HG02852 (cell line): Measurements from ENCODE around the gene CCDC192.
"Not testable (repeated sequence)": the region's sequence is repeated elsewhere in the genome, so short reads cannot be mapped to it uniquely, and the experiment has no call there.

ENCODE experiments used
- ATAC-seq: cut with Tn5 transposase; IDR thresholded peaks from one replicate; pipeline ENCODE4 v1.9.1; 2021; ENCODE audit warnings: mild to moderate bottlenecking, moderate library complexity; ENCODE audit not compliant: unreplicated experiment

CCDC192 gene

GRCh38 chr5:127758766-127759283, 55.6 kb downstream of the CCDC192 start:
- ATAC-seq = no peak

DNA sequence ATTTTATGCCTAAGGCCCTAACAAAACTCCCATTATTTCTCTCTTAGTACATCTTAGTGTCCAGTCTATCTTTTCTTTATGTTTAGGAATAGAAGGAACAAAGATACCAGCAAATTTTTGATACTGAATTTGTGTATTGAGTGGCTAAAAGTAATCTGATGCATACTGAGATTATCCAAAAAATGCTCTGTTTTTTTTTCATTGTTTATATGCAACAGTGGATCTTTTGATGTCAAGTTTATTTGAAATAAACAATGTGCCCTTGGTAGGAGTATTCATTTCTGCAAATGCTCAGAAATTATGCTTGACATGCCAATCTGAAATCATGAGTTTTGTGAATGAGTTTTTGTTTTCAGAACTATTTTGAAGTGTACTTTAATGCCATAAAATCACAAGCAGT, 58.7 kb downstream of the CCDC192 start:
- no peak for ATAC-seq

- ATAC-seq = no peak
These were observed 59.2 kb downstream of the CCDC192 start for GRCh38 chr5:127762412-127762811.

- ATAC-seq = no peak
These were observed 63.6 kb downstream of the CCDC192 start for GRCh38 chr5:127766676-127767335.

- ATAC-seq = no peak
These were observed 66.2 kb downstream of the CCDC192 start for GRCh38 chr5:127769386-127769785.

DNA sequence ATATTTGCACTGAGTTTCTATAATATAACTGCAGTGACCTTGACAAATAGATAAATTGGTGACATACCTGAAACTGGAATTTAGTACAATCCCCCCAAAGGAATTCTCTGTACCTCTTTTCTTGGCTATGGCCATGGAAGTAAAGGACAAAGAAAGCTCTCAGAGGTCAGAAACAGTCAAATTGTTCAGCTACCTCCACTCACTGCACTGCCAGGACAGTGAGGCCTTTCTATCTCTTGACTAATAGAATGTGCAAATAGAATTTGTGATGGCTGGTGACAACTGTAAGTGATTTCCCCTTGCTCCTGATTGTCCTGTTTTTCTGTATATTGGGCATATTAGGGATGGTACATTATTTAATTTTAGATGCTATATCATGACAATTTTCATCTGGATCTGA, 67.1 kb downstream of the CCDC192 start:
- ATAC-seq = no peak

- no peak for ATAC-seq
These were observed 69.3 kb downstream of the CCDC192 start for GRCh38 chr5:127772531-127772930.

- ATAC-seq = no peak
These were observed 71.0 kb downstream of the CCDC192 start for GRCh38 chr5:127774221-127774620.

DNA sequence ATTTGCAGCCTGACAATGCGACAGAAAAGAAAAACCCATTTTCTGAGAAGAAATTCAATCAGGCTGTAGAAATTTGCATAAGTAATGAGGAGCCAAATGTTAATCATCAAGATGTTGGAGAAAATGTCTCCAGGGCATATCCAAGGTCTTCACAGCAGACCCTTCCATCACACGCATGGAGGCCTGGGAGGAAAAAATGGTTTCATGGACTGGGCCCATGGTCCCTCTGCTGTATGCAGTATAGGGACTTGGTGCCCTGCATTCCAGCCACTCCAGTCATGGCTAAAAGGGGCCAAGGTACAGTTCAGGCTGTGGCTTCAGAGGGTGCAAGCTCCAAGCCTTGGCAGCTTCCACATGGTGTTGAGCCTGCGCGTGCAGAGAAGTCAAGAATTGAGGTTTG, 73.3 kb downstream of the CCDC192 start:
- ATAC-seq = no peak

DNA sequence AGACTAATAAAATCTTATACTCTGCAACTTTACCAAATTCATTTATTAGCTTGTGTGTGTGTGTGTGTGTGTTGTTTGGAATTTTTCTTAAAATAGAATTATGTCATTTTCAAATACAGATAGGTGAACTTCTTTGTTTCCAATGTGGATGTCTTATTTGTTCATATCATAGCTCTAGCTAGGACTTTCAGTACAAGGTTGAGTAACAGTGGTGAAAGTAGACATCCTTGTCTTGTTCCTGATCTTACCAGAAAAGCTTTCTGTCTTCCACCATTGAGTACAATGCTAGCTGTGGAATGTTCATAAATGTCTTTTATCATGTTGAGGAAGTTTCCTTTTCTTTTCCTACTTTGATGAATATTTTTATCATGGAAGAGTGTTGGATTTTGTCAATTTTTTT, 74.8 kb downstream of the CCDC192 start:
- ATAC-seq = no peak

DNA sequence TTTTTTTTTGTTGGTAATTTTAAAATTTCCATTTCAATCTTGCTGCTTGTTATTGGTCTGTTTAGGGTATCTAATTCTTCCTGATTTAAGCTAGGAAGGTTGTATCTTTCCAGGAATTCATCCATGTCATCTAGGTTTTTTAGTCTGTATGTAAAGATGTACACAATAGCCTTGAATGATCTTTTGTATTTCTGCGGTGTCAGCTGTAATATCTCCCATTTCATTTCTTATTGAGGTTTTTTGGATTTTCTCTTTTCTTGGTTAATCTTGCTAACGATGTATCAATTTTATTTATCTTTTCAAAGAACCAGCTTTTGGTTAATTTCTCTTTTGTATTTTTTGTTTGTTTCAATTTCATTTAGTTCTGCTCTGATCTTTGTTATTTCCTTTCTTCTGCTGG, 79.3 kb downstream of the CCDC192 start:
- not testable (repeated sequence) for ATAC-seq

- ATAC-seq = peak; percentile 73
These were observed 82.1 kb downstream of the CCDC192 start for GRCh38 chr5:127785098-127785927.

DNA sequence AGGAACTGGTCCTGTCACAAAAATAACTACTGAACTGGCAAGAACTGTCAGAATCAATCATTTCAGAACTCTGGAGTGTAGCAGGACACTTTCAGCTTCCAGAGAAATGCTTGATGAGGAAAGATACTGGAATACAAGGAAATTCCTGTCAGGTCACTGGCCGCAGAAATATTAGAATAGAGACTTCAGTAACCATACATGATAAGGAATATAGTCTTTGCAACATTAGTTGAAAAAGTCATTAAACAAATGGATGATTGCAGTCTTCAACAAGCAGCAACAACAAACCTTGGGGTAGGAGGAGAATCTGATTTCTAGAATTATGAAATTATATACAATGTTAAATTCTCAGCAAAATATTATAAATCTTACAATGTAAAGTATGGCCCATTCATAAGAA, 88.2 kb downstream of the CCDC192 start:
- ATAC-seq = no peak

- not testable (repeated sequence) for ATAC-seq
These were observed 88.7 kb downstream of the CCDC192 start for GRCh38 chr5:127791908-127792307.

DNA sequence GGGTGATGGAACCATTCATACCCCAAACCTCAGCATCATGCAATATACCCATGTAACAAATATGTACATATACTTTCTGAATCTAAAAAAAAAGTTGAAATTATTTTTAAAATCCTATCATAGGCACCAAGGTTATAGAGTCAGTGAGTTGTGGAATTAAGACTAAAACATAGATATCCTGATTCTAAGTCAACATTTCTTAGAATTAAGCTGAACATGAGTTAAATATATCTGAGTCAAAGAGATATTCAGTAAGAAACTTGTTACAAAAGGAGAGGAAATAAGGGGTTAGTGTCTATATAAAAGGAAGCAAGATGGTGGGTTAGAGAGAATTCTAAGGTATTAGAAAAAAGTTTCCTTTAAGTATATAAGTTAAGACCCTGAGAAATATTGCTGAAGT, 89.9 kb downstream of the CCDC192 start:
- ATAC-seq = no peak

DNA sequence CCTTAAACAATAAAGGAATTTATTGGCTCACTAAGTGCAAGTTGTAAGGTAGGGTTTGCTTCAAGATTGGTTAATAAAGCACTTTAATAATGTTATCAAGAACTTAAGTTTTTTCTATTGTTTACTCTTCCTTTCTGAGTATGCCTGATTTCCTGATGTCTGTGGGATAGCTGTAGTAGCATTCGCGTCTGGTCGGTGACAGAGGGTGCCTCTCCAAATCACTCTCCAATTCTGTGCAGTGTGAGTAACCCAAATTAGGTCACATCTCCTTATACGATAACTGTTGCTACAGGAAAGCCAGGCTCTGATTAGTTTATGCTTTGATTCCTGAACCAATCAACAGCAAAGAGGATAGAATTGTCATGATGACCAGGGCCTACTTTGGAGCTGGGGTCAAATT, 90.7 kb downstream of the CCDC192 start:
- no peak for ATAC-seq

- ATAC-seq = no peak
These were observed 93.0 kb downstream of the CCDC192 start for GRCh38 chr5:127796211-127796610.

- ATAC-seq = no peak
These were observed 96.2 kb downstream of the CCDC192 start for GRCh38 chr5:127799293-127799905.

DNA sequence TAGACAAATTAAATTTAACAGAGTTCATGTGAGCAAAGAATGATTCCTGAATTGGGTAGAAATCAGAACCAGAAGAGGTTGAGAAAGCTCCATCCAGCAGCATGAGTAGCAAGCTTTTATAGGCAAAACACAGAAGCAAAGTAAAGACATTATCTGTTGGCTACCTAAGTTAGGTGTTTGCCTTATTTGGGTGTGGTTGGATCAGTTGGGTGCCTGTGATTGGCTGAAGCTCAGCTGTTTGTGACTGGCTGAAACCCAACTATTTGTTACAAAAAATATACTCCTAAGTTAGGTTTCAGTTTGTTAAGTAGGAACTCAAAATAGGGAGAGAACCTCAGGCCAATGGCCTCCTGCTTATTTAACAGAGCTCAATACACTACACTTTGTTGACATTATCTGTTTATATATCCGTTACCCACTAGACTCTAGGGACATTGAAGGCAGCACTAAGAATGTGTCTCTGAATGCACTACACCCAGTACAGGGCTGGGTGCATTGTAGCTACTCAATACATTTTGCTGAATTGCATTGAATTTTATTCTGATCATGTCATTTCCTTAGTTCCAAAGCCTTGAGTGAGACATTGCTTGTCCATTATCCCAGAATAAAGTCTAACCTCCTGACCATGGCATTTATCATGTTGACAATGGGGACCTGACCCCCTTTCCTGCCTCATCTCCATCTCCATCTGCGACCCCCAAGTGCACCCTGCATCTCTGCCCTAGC, 98.7 kb downstream of the CCDC192 start:
- no peak for ATAC-seq

GRCh38 chr5:127802477-127802865, 99.3 kb downstream of the CCDC192 start:
- no peak for ATAC-seq

DNA sequence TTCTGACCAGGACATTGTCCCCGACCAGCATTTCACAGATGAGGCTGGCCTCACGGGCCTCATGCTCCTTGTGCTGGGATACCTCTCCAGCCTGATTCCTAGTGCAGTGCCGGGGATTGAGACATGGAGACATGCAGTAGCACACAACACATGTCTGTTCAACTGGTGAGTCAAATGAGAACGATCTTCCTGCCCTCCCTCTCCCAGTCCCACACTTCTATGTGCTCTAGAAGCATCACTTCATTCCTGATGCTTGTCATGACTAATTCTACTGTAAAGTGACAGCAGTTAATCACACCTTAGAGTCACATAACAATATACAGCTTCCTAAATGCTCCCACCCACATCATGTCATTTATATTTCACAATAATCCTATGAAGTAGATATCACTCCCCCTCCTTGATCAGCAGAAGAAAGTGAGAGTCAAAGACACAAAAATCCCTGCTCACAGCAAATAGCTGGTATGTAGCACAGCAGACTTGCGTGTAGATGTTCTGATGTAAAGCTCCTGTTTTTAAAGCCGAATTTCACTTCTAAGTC, 101.8 kb downstream of the CCDC192 start:
- no peak for ATAC-seq
